Chondrocyte (in vitro differentiated cells): Measurements from ENCODE around the gene COL4A2. TPM values are rescaled to one million over a fixed set of nuclear protein-coding genes. Genes with fewer than 3 reads are reported as not detected.

Experiments used
- DNase-seq: peaks from one replicate; pipeline ENCODE4 v3.0.0; 2021; ENCODE audit warnings: mixed read lengths, low spot score
- H3K27ac Mint-ChIP-seq: one replicate; pipeline ENCODE4 v1.8.0; 2021; ENCODE audit warnings: mild to moderate bottlenecking, moderate library complexity, mixed read lengths; ENCODE audit not compliant: unreplicated experiment
- H3K27me3 Mint-ChIP-seq: 2 replicates; pipeline ENCODE4 v1.8.0; 2021; ENCODE audit warnings: low read depth, mixed read lengths
- H3K36me3 Mint-ChIP-seq: 2 replicates; pipeline ENCODE4 v1.8.0; 2021; ENCODE audit warnings: low read depth, mixed read lengths
- H3K4me1 Mint-ChIP-seq: 2 replicates; pipeline ENCODE4 v1.8.0; 2021; ENCODE audit warnings: low read depth, mild to moderate bottlenecking, mixed read lengths
- H3K4me3 Mint-ChIP-seq: one replicate; pipeline ENCODE4 v1.8.0; 2021; ENCODE audit warnings: mild to moderate bottlenecking, moderate library complexity, mixed read lengths; ENCODE audit not compliant: unreplicated experiment
- H3K9me3 Mint-ChIP-seq: 2 replicates; pipeline ENCODE4 v1.8.0; 2021; ENCODE audit warnings: low read depth, mixed read lengths
- CTCF ChIP-seq: fragments of 200-600 bp; sonication (generic); IDR thresholded peaks from 2 replicates; pipeline ENCODE4 v1.5.0; 2021; ENCODE audit warnings: antibody characterized with exemption, mild to moderate bottlenecking, moderate library complexity
- total RNA-seq: library from RNA; stranded (reverse); gene quantifications from 3 replicates; pipeline ENCODE4 v1.2.1, GENCODE V29; 2021

Gene COL4A2
- total RNA-seq, 1 donor from 2014 or later, result 2,366 TPM

- Mint-ChIP-seq H3K9me3 (no peaks in the 10 kb centered on the region), H3K4me1 (peaks cover 88% of the 10 kb centered on the region), H3K4me3 (no peak overlapping the region), H3K27ac (peak overlapping the region; percentile 86), H3K36me3 (peaks cover 56% of the 10 kb centered on the region), H3K27me3 (no peaks in the 10 kb centered on the region)
- DNase-seq, result no peak
- TF ChIP-seq CTCF, result peak; percentile 66
Measured at GRCh38 chr13:110444226-110444653, 137.2 kb downstream of the COL4A2 start.

GRCh38 chr13:110445183-110445582 lies 138.1 kb downstream of the COL4A2 start:
- Mint-ChIP-seq H3K27ac (peak overlapping the region; percentile 86), H3K27me3 (no peaks in the 10 kb centered on the region), H3K4me1 (peaks cover 81% of the 10 kb centered on the region), H3K9me3 (no peaks in the 10 kb centered on the region), H3K36me3 (peaks cover 51% of the 10 kb centered on the region), H3K4me3 (no peak overlapping the region)
- DNase-seq, result no peak
- TF ChIP-seq CTCF, result no peak

- no peak for TF ChIP-seq CTCF
- H3K4me1 Mint-ChIP-seq, result peaks cover 81% of the 10 kb centered on the region
- no peaks in the 10 kb centered on the region for H3K9me3 Mint-ChIP-seq
- no peaks in the 10 kb centered on the region for H3K27me3 Mint-ChIP-seq
- no peak for DNase-seq
- H3K27ac Mint-ChIP-seq, result peak overlapping the region; percentile 78
- peaks cover 52% of the 10 kb centered on the region for H3K36me3 Mint-ChIP-seq
- no peak overlapping the region for H3K4me3 Mint-ChIP-seq
Measured at GRCh38 chr13:110445722-110446574, 138.9 kb downstream of the COL4A2 start.

- DNase-seq, result no peak
- H3K27me3 Mint-ChIP-seq, result no peaks in the 10 kb centered on the region
- H3K9me3 Mint-ChIP-seq, result no peaks in the 10 kb centered on the region
- H3K36me3 Mint-ChIP-seq, result peaks cover 49% of the 10 kb centered on the region
- H3K4me3 Mint-ChIP-seq, result no peak overlapping the region
- peak overlapping the region; percentile 59 for H3K27ac Mint-ChIP-seq
- TF ChIP-seq CTCF, result no peak
- peaks cover 76% of the 10 kb centered on the region for H3K4me1 Mint-ChIP-seq
Measured at GRCh38 chr13:110446575-110446890, 139.4 kb downstream of the COL4A2 start.

GRCh38 chr13:110447058-110447511 lies 140.0 kb downstream of the COL4A2 start:
- peaks cover 49% of the 10 kb centered on the region for H3K36me3 Mint-ChIP-seq
- no peak for DNase-seq
- no peaks in the 10 kb centered on the region for H3K9me3 Mint-ChIP-seq
- no peak for TF ChIP-seq CTCF
- H3K4me3 Mint-ChIP-seq, result no peak overlapping the region
- H3K27ac Mint-ChIP-seq, result peak overlapping the region; percentile 89
- H3K4me1 Mint-ChIP-seq, result peaks cover 71% of the 10 kb centered on the region
- H3K27me3 Mint-ChIP-seq, result no peaks in the 10 kb centered on the region
